H9 (cell line): Measurements from ENCODE around the gene HS6ST2. TPM values are rescaled to one million over a fixed set of nuclear protein-coding genes. Genes with fewer than 3 reads are reported as not detected.

Experiments
- DNase-seq: peaks from one replicate; pipeline ENCODE4 v3.0.0-alpha.2; 2017
- H2AFZ ChIP-seq: one replicate; pipeline ENCODE4 v1.6.1; 2013; ENCODE audit warnings: mild to moderate bottlenecking, low read length, control low read depth, moderate library complexity
- H2AK5ac ChIP-seq: 2 replicates; pipeline ENCODE4 v1.6.1; 2013; ENCODE audit warnings: low read length, control low read depth, mixed read lengths; ENCODE audit not compliant: insufficient read length
- H2BK120ac ChIP-seq: one replicate; pipeline ENCODE4 v1.6.1; 2013; ENCODE audit warnings: low read depth, mild to moderate bottlenecking, low read length, control low read depth, inconsistent platforms; ENCODE audit not compliant: poor library complexity, severe bottlenecking
- H2BK12ac ChIP-seq: 2 replicates; pipeline ENCODE4 v1.6.1; 2013; ENCODE audit warnings: low read length, control low read depth, mixed read lengths, low read depth; ENCODE audit not compliant: insufficient read length
- H2BK15ac ChIP-seq: 2 replicates; pipeline ENCODE4 v1.6.1; 2013; ENCODE audit warnings: low read depth, low read length, control low read depth
- H2BK20ac ChIP-seq: one replicate; pipeline ENCODE4 v1.6.1; 2013; ENCODE audit warnings: low read depth, mild to moderate bottlenecking, low read length, control low read depth, inconsistent platforms; ENCODE audit not compliant: poor library complexity, severe bottlenecking
- H2BK5ac ChIP-seq: 2 replicates; pipeline ENCODE4 v1.6.1; 2013; ENCODE audit warnings: low read length, control low read depth, mixed read lengths; ENCODE audit not compliant: insufficient read length
- H3K14ac ChIP-seq: 2 replicates; pipeline ENCODE4 v1.6.1; 2013; ENCODE audit warnings: low read length, control low read depth; ENCODE audit not compliant: insufficient read depth
- H3K18ac ChIP-seq: 2 replicates; pipeline ENCODE4 v1.6.1; 2013; ENCODE audit warnings: low read depth, mild to moderate bottlenecking, mixed read lengths, low read length, control low read depth; ENCODE audit not compliant: insufficient read length
- H3K23ac ChIP-seq: 2 replicates; pipeline ENCODE4 v1.6.1; 2013; ENCODE audit warnings: low read length, control low read depth, mixed read lengths, low read depth; ENCODE audit not compliant: insufficient read length
- H3K23me2 ChIP-seq: 2 replicates; pipeline ENCODE4 v1.6.1; 2013; ENCODE audit warnings: low read depth, mild to moderate bottlenecking, mixed read lengths, low read length, control low read depth; ENCODE audit not compliant: insufficient read length, poor library complexity, severe bottlenecking
- H3K27ac ChIP-seq: 2 replicates; pipeline ENCODE4 v1.5.1; 2013; ENCODE audit warnings: low read length, control low read depth, mixed read lengths, low read depth; ENCODE audit not compliant: insufficient read length
- H3K27me3 ChIP-seq: 2 replicates; pipeline ENCODE4 v1.6.1; 2013; ENCODE audit warnings: low read length, control low read depth, inconsistent platforms; ENCODE audit not compliant: insufficient read depth
- H3K4ac ChIP-seq: 2 replicates; pipeline ENCODE4 v1.6.1; 2013; ENCODE audit warnings: low read depth, mild to moderate bottlenecking, control low read depth, inconsistent platforms, low read length, moderate library complexity
- H3K4me1 ChIP-seq: 2 replicates; pipeline ENCODE4 v1.6.1; 2013; ENCODE audit warnings: low read length, control low read depth, inconsistent platforms; ENCODE audit not compliant: insufficient read depth
- H3K4me2 ChIP-seq: 2 replicates; pipeline ENCODE4 v1.6.1; 2013; ENCODE audit warnings: low read length, control low read depth, mixed read lengths; ENCODE audit not compliant: insufficient read length, insufficient read depth
- H3K56ac ChIP-seq: 2 replicates; pipeline ENCODE4 v1.6.1; 2013; ENCODE audit warnings: low read depth, mild to moderate bottlenecking, mixed read lengths, low read length, control low read depth; ENCODE audit not compliant: insufficient read length
- H3K79me1 ChIP-seq: 2 replicates; pipeline ENCODE4 v1.6.1; 2013; ENCODE audit warnings: low read depth, mild to moderate bottlenecking, moderate library complexity, low read length, control low read depth, inconsistent platforms; ENCODE audit not compliant: insufficient read depth, poor library complexity, severe bottlenecking
- H3K79me2 ChIP-seq: 2 replicates; pipeline ENCODE4 v1.6.1; 2013; ENCODE audit warnings: low read length, control low read depth, inconsistent platforms; ENCODE audit not compliant: insufficient read depth
- H3K9ac ChIP-seq: 2 replicates; pipeline ENCODE4 v1.6.1; 2013; ENCODE audit warnings: low read length, control low read depth, mixed read lengths; ENCODE audit not compliant: insufficient read length; ENCODE audit errors: extremely low read depth
- H3K9me3 ChIP-seq: one replicate; pipeline ENCODE4 v1.6.1; 2013; ENCODE audit warnings: low read depth, low read length, inconsistent platforms; ENCODE audit not compliant: control insufficient read depth
- H3T11ph ChIP-seq: one replicate; pipeline ENCODE4 v1.6.1; 2013; ENCODE audit warnings: mild to moderate bottlenecking, low read length, control low read depth, inconsistent platforms
- H4K20me1 ChIP-seq: one replicate; pipeline ENCODE4 v1.6.1; 2013; ENCODE audit not compliant: control insufficient read depth, insufficient read length, insufficient read depth
- H4K5ac ChIP-seq: 2 replicates; pipeline ENCODE4 v1.6.1; 2013; ENCODE audit warnings: low read depth, mild to moderate bottlenecking, mixed read lengths, low read length, control low read depth; ENCODE audit not compliant: insufficient read length
- H4K8ac ChIP-seq: replicated peaks from 2 replicates; pipeline ENCODE4 v1.6.1; 2013; ENCODE audit warnings: low read length, control low read depth, mixed read lengths, low read depth; ENCODE audit not compliant: insufficient read length
- H4K91ac ChIP-seq: 2 replicates; pipeline ENCODE4 v1.6.1; 2013; ENCODE audit warnings: low read depth, mild to moderate bottlenecking, moderate library complexity, mixed read lengths, low read length, control low read depth; ENCODE audit not compliant: insufficient read length
- H3K27ac Mint-ChIP-seq, 3 experiments: 2 replicates in 2 of 3; 3 replicates in 1 of 3; pipeline ENCODE4 v1.8.0; 2020 to 2021; ENCODE audit warnings: mixed read lengths in 3 of 3, mild to moderate bottlenecking in 1 of 3, moderate library complexity in 1 of 3
- H3K27me3 Mint-ChIP-seq: 2 replicates; pipeline ENCODE4 v1.8.0; 2021; ENCODE audit warnings: low read depth, mild to moderate bottlenecking, moderate library complexity, mixed read lengths
- H3K36me3 Mint-ChIP-seq, 3 experiments: 2 replicates in 2 of 3; 3 replicates in 1 of 3; pipeline ENCODE4 v1.8.0; 2020 to 2021; ENCODE audit warnings: low read depth in 3 of 3, mixed read lengths in 3 of 3; ENCODE audit not compliant: insufficient read depth in 1 of 3
- H3K4me1 Mint-ChIP-seq, 2 experiments: 2 replicates each; pipeline ENCODE4 v1.8.0; 2020; ENCODE audit warnings: mixed read lengths in 2 of 2
- H3K4me3 Mint-ChIP-seq, 2 experiments: 2 replicates in 1 of 2; 3 replicates in 1 of 2; pipeline ENCODE4 v1.8.0; 2020 to 2021; ENCODE audit warnings: mild to moderate bottlenecking in 2 of 2, mixed read lengths in 2 of 2, moderate library complexity in 1 of 2
- H3K9me3 Mint-ChIP-seq, 2 experiments: 2 replicates in 1 of 2; 3 replicates in 1 of 2; pipeline ENCODE4 v1.8.0; 2020; ENCODE audit warnings: mild to moderate bottlenecking in 2 of 2, mixed read lengths in 2 of 2, moderate library complexity in 1 of 2
- WGBS: extraction: QIAGEN DNeasy Blood & Tissue Kit; methylation state at CpG from one replicate; pipeline ENCODE4 v1.1.7; 2013; ENCODE audit warnings: missing lambda C conversion rate, low lambda C conversion rate, mixed read lengths; ENCODE audit not compliant: insufficient read length; ENCODE audit errors: extremely low coverage; 5-methylcytosine and 5-hydroxymethylcytosine counted together
- total RNA-seq: library from RNA; stranded (reverse); gene quantifications from 2 replicates; pipeline ENCODE4 v1.2.1, GENCODE V29; 2021
- TF ChIP-seq, protein P1 (sequence below): fragments of 200-600 bp; sonication (generic); conservative IDR thresholded peaks from 3 replicates; pipeline ENCODE4 v1.8.0; 2021; ENCODE audit warnings: antibody characterized with exemption, mild to moderate bottlenecking

The HS6ST2 gene
- total RNA-seq, 1 experiment from 2014 or later: 4.8 TPM

DNA sequence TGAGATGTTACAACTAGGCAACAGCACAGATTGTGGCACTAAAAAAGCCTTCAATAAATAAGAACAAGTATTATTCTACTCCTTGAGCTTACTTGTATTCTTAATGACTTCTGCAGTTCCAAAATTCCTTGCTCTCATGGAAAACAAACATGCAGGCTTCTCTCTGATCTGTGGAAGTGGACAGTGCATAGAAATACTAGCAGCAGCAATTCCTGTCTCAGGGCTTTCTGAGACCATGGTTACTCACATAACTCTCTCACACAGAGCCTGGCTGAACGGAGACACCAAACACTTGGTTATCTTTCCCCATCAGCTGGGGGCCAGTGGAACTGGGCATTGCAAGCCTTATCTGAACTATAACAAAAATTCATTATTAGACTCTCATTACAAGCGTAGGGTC lies 32.4 kb upstream of the HS6ST2 start:
- Histone ChIP-seq H3K27ac (no peak overlapping the region), H2BK20ac (no peak overlapping the region)

More for the DNA sequence above, 32.4 kb upstream of the HS6ST2 start:
- TF ChIP-seq, protein P1, sequence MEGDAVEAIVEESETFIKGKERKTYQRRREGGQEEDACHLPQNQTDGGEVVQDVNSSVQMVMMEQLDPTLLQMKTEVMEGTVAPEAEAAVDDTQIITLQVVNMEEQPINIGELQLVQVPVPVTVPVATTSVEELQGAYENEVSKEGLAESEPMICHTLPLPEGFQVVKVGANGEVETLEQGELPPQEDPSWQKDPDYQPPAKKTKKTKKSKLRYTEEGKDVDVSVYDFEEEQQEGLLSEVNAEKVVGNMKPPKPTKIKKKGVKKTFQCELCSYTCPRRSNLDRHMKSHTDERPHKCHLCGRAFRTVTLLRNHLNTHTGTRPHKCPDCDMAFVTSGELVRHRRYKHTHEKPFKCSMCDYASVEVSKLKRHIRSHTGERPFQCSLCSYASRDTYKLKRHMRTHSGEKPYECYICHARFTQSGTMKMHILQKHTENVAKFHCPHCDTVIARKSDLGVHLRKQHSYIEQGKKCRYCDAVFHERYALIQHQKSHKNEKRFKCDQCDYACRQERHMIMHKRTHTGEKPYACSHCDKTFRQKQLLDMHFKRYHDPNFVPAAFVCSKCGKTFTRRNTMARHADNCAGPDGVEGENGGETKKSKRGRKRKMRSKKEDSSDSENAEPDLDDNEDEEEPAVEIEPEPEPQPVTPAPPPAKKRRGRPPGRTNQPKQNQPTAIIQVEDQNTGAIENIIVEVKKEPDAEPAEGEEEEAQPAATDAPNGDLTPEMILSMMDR: no peak
- Histone ChIP-seq H4K20me1 (no peaks in the 10 kb centered on the region), H3K9ac (no peak overlapping the region), H3T11ph (no peak overlapping the region), H3K23me2 (no peaks in the 10 kb centered on the region), H2AFZ (no peak overlapping the region), H3K4ac (no peak overlapping the region), H3K18ac (no peak overlapping the region), H2BK15ac (no peak overlapping the region), H2BK120ac (no peak overlapping the region), H3K79me1 (no peaks in the 10 kb centered on the region), H3K14ac (no peak overlapping the region), H2AK5ac (no peak overlapping the region), H3K27me3 (no peaks in the 10 kb centered on the region), H3K23ac (no peak overlapping the region), H4K91ac (no peak overlapping the region), H2BK5ac (no peak overlapping the region), H3K9me3 (no peaks in the 10 kb centered on the region), H4K5ac (no peak overlapping the region), H3K79me2 (no peaks in the 10 kb centered on the region), H4K8ac (no peak overlapping the region), H2BK12ac (no peak overlapping the region), H3K4me1 (no peaks in the 10 kb centered on the region), H3K4me2 (no peak overlapping the region), H3K56ac (no peak overlapping the region)
- Mint-ChIP-seq H3K27ac (no peak overlapping the region), H3K4me1 (0 out of 4 replicates have a peak, but pooled peaks cover 0 to 5% of the 10 kb centered on the region in 2 experiments), H3K36me3 (no peaks in the 10 kb centered on the region), H3K9me3 (no peaks in the 10 kb centered on the region), H3K27me3 (peaks cover 2% of the 10 kb centered on the region; the same call in 1 of the 2 replicates), H3K4me3 (no peak overlapping the region)
- no CpG with 5 or more reads among the region's 2 CpGs for WGBS
- DNase-seq: no peak
